NCI-H460 (cell line): ENCODE results near the gene ST6GALNAC3. TPM values are rescaled to one million over a fixed set of nuclear protein-coding genes. Genes with fewer than 3 reads are reported as not detected.
"Not testable (repeated sequence)": the region's sequence is repeated elsewhere in the genome, so short reads cannot be mapped to it uniquely, and the experiment has no call there.

Source experiments
- DNase-seq: peaks from one replicate; pipeline ENCODE4 v3.0.0-alpha.2; 2016; ENCODE audit warnings: low read depth; ENCODE audit errors: extremely low read depth
- total RNA-seq: library from RNA; depleted of rRNA; stranded (reverse); fragments of >200 nt; shearing (Covaris generic); gene quantifications from 2 replicates; pipeline ENCODE4 v1.2.3, GENCODE V29; 2014

ST6GALNAC3 gene
- total RNA-seq, 1 experiment from 2014 or later: 0.67 TPM

GRCh38 chr1:76314730-76315129 is 240.2 kb downstream of the ST6GALNAC3 start:
- DNase-seq: no peak

GRCh38 chr1:76317299-76317900 is 242.9 kb downstream of the ST6GALNAC3 start:
- no peak for DNase-seq

- DNase-seq: peak; percentile 62
These were observed 256.6 kb downstream of the ST6GALNAC3 start for GRCh38 chr1:76330991-76331603.

GRCh38 chr1:76335882-76336281 is 261.3 kb downstream of the ST6GALNAC3 start:
- DNase-seq: no peak

- DNase-seq: no peak
These were observed 262.4 kb downstream of the ST6GALNAC3 start for GRCh38 chr1:76336931-76337371.

GRCh38 chr1:76337542-76338219 is 263.1 kb downstream of the ST6GALNAC3 start:
- DNase-seq: no peak

- no peak for DNase-seq
These were observed 265.5 kb downstream of the ST6GALNAC3 start for GRCh38 chr1:76340056-76340455.

GRCh38 chr1:76341816-76342215 is 267.3 kb downstream of the ST6GALNAC3 start:
- not testable (repeated sequence) for DNase-seq

- no peak for DNase-seq
These were observed 268.8 kb downstream of the ST6GALNAC3 start for GRCh38 chr1:76343356-76343755.

GRCh38 chr1:76351655-76352054 is 277.1 kb downstream of the ST6GALNAC3 start:
- no peak for DNase-seq

- no peak for DNase-seq
These were observed 278.3 kb downstream of the ST6GALNAC3 start for GRCh38 chr1:76352741-76353435.

GRCh38 chr1:76354236-76354635 is 279.7 kb downstream of the ST6GALNAC3 start:
- no peak for DNase-seq

GRCh38 chr1:76366726-76367125 is 292.2 kb downstream of the ST6GALNAC3 start:
- no peak for DNase-seq

- DNase-seq: no peak
These were observed 297.4 kb downstream of the ST6GALNAC3 start for GRCh38 chr1:76371941-76372340.

GRCh38 chr1:76374086-76374485 is 299.5 kb downstream of the ST6GALNAC3 start:
- no peak for DNase-seq

GRCh38 chr1:76377247-76377646 is 302.7 kb downstream of the ST6GALNAC3 start:
- no peak for DNase-seq

GRCh38 chr1:76379506-76379905 is 305.0 kb downstream of the ST6GALNAC3 start:
- DNase-seq: no peak

- no peak for DNase-seq
These were observed 307.0 kb downstream of the ST6GALNAC3 start for GRCh38 chr1:76381450-76382097.

- no peak for DNase-seq
These were observed 313.7 kb downstream of the ST6GALNAC3 start for GRCh38 chr1:76388261-76388660.

- DNase-seq: no peak
These were observed 315.9 kb downstream of the ST6GALNAC3 start for GRCh38 chr1:76390456-76390855.

- DNase-seq: no peak
These were observed 320.5 kb downstream of the ST6GALNAC3 start for GRCh38 chr1:76395059-76395458.
